GM12874 (cell line): Measurements from ENCODE around the gene CNPY3.
A peak's percentile ranks its signal among the peaks of the same experiment; 100 is the strongest.

Source experiments
- TF ChIP-seq, protein P1 (sequence below): IDR thresholded peaks from 2 replicates; pipeline ENCODE4 v1.5.1; 2011; ENCODE audit warnings: low read depth, mild to moderate bottlenecking, control low read depth, low read length, moderate library complexity; ENCODE audit not compliant: insufficient read depth

CNPY3 gene

DNA sequence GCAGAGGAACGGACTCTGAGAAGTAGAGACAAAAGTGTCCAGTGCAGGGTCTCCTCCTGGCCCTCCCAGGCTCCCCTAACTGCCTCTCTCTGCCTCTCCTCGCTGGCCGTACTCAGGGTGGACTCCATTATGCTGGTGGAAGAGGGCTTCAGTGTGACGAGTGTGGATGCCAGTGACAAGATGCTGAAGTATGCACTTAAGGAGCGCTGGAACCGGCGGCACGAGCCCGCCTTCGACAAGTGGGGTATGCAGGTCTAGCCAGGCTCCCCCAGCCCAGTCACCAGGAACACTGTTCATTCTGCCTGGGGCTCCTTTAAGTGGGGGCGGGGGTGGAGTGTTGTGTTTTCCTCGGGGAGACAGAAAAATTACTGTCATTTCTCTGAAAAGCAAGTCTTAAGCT lies 32.8 kb downstream of the CNPY3 start:
- TF ChIP-seq, protein P1, sequence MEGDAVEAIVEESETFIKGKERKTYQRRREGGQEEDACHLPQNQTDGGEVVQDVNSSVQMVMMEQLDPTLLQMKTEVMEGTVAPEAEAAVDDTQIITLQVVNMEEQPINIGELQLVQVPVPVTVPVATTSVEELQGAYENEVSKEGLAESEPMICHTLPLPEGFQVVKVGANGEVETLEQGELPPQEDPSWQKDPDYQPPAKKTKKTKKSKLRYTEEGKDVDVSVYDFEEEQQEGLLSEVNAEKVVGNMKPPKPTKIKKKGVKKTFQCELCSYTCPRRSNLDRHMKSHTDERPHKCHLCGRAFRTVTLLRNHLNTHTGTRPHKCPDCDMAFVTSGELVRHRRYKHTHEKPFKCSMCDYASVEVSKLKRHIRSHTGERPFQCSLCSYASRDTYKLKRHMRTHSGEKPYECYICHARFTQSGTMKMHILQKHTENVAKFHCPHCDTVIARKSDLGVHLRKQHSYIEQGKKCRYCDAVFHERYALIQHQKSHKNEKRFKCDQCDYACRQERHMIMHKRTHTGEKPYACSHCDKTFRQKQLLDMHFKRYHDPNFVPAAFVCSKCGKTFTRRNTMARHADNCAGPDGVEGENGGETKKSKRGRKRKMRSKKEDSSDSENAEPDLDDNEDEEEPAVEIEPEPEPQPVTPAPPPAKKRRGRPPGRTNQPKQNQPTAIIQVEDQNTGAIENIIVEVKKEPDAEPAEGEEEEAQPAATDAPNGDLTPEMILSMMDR = no peak

DNA sequence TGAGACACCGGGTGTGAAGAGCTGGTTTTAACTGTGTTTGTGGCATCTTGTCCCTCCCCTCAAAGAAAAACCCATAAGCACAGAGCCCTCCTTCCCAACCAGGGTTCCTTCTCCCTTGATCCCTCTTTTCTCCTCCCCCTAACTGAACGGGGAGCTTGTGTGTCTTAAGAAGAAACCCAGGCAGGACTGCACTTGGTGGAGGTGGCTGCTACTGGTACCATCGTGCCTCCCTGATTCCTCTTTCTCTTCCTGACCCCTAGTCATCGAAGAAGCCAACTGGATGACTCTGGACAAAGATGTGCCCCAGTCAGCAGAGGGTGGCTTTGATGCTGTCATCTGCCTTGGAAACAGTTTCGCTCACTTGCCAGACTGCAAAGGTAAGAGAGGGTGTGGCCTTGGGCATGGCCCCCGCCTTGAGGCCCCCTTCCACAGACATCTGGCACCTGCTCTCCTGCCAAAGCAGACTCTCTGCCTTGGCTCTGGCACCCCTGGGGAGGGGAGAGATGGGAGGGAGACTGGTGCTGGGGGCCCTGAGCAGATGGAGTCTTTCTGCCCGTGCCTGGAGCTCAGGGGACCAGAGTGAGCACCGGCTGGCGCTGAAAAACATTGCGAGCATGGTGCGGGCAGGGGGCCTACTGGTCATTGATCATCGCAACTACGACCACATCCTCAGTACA lies 33.4 kb downstream of the CNPY3 start:
- TF ChIP-seq, protein P1 = no peak

DNA sequence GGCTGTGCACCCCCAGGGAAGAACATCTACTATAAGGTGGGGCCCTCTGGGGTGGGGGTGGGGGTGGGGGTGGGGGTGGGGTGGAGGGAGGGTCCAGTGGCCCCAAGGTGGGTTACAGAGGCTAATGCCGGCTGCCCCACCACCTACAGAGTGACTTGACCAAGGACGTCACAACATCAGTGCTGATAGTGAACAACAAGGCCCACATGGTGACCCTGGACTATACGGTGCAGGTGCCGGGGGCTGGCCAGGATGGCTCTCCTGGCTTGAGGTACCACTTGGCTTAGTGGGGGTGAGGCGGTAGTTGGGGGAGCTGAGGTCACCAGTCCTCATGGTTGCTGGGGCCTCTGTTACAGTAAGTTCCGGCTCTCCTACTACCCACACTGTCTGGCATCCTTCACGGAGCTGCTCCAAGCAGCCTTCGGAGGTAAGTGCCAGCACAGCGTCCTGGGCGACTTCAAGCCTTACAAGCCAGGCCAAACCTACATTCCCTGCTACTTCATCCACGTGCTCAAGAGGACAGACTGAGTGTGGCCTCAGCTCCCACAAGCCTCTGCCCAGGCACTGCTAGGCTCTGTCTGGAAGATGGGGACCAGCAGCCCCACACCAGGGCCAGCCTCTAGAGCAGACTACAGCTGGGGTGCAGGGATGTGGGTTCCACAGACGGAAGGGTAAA lies 34.0 kb downstream of the CNPY3 start:
- TF ChIP-seq, protein P1 = no peak

DNA sequence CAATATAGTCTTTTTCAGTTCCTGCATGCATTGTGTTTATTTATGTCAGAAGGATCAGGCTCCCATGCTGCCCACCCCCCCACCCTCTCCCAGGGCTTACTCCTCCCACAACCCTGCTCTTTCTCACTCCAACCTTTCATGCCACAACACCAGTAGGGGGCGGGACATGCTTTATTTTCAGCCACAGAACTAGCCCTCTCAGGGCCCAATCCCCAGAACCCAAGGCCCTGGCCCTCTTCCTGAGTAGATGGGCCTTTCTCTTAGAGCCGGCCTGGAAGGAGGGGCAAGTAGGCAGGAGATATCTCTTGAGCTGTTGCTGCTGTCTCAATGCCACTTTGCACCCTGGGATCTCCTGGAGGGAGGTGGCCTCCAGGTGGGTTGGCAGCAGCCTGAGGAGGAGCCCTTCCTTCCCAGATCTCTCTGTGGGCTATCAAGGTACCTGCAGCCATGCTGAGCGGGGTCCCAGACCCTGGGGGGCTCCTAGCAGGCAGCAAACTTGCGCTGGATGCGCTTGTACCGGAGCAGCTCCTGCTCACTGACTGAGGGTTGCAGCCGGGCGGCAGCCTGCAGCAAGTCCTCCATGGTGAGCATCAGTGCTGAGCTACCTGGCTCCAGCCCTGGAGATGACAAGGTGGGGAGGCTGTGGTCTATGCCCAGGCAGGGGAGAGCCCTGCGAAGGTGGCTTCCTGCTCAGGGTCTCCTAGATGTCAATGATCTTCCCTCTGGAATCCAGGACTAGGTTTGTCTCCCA lies 34.8 kb downstream of the CNPY3 start:
- TF ChIP-seq, protein P1 = peak; percentile 26; the same call in 1 of the 2 replicates

DNA sequence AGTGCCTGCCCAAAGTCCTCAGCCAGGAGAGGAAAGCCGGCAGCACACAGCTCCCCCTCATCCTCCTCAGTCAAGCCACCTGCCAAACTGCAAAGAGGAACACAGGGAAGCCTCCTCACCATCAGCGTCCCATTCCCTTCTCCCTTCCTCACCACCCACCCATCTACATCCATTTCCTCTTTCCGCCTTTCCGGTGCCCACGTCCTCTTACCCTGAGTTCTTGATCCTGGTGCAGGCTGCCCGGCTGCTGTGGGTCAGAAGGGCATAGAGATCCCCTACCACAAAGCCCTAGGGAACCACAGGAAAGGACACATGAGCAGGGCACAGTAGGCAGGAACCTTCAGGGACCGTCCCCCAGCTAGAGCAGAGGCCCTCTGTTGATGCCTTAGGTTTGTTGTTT lies 37.3 kb downstream of the CNPY3 start:
- TF ChIP-seq, protein P1 = no peak

DNA sequence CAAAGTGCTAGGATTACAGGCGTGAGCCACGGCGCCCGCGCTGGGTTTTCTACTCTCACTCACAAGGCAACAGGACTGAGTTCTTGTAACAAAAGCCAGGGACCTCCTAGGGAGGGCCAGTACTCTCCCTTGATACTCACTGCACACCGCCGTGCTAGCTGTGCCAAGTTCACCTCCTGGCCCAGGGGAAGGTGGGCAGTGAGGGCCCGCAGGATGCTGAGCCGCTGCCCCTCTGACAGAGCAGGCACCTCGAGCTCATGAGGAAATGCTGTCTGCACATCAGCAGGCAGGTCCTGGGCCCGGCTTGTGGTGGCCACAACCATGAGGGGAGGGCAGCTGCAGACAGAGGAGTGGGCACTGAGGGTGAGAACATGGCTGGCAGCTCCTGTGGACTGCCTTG lies 37.9 kb downstream of the CNPY3 start:
- TF ChIP-seq, protein P1 = no peak

DNA sequence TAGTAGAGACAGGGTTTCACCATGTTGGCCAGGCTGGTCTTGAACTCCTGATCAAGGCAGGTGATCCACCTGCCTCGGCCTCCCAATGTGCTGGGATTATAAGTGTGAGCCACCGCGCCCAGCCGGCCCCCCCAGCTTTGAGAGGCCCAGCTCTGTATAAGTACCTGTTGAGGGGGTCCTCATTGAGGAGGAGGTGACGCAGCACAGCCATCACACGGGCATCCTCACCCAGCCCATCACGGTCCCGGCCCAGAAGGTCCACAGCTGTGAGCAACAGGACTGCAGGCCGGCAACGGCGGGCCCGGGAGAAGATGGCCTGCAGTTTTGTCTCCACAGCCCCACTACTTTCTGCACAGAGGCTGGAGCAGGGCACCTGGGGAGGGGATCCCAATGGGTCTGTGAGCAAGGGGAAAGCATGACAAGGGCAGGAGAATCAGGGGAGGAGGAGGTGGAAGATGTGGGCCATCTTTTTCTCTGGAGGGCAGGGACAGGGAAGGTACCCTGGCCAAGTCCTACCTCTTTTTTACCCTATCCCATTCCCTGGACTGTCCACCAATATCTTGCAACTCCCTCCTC lies 38.9 kb downstream of the CNPY3 start:
- TF ChIP-seq, protein P1 = no peak
